GM12878 (cell line): Measurements from ENCODE around the gene PLD4.

Experiments
- CTCF ChIP-seq, 3 experiments: IDR thresholded peaks in 2 of 3; conservative IDR thresholded peaks in 1 of 3; 2 replicates each; pipeline ENCODE4 v1.5.1; 2011; ENCODE audit warnings: low read depth in 3 of 3, low read length in 3 of 3, mild to moderate bottlenecking in 3 of 3, control low read depth in 2 of 3, moderate library complexity in 2 of 3, inconsistent platforms in 1 of 3, mixed read lengths in 1 of 3; ENCODE audit not compliant: control insufficient read depth in 2 of 3, insufficient read depth in 1 of 3; ENCODE audit errors: extremely low read depth in 1 of 3
- EP300 ChIP-seq, 2 experiments: fragments of 150-350 bp in 1 of 2; IDR thresholded peaks; 2 replicates each; pipeline ENCODE4 v1.6.1; 2011 to 2012; ENCODE audit warnings: low read depth in 2 of 2, low read length in 2 of 2, borderline replicate concordance in 1 of 2, improper control_type of control experiment in 1 of 2, inconsistent platforms in 1 of 2; ENCODE audit not compliant: control insufficient read depth in 1 of 2
- PKNOX1 ChIP-seq: fragments of 450-650 bp; IDR thresholded peaks from 2 replicates; pipeline ENCODE4 v1.6.1; 2016; ENCODE audit warnings: mild to moderate bottlenecking
- PML ChIP-seq: IDR thresholded peaks from 2 replicates; pipeline ENCODE4 v1.6.1; 2012; ENCODE audit warnings: low read length, inconsistent platforms

- TF ChIP-seq CTCF (IDR thresholded peaks at IDR 0.05 in 2 of 3, conservative IDR thresholded peaks at IDR 0.05 in 1 of 3; ENCODE audit: control insufficient read depth in 2 of 3, extremely low read depth in 1 of 3, insufficient read depth in 1 of 3, low read depth in 3 of 3, low read length in 3 of 3) (no peak), PKNOX1 (no peak), PML (no peak), EP300 (IDR thresholded peaks at IDR 0.05; ENCODE audit: borderline replicate concordance in 1 of 2, control insufficient read depth in 1 of 2, low read depth in 2 of 2, low read length in 2 of 2) (no peak)
These were observed 49.5 kb downstream of the PLD4 start for GRCh38 chr14:104974146-104974541.
